GM23248 (cell line): ENCODE data around the gene CCDC149. TPM values are rescaled to one million over a fixed set of nuclear protein-coding genes. Genes with fewer than 3 reads are reported as not detected.

Experiments used
- DNase-seq: peaks from one replicate; pipeline ENCODE4 v3.0.0-alpha.2; 2015
- H2AFZ ChIP-seq: fragments of 200-600 bp; sonication (generic); 2 replicates; pipeline ENCODE4 v1.6.1; 2016; ENCODE audit warnings: antibody characterized with exemption
- H3F3A ChIP-seq: fragments of 200-600 bp; sonication (generic); 2 replicates; pipeline ENCODE4 v1.6.1; 2016; ENCODE audit warnings: mild to moderate bottlenecking, antibody characterized with exemption, mixed run types; ENCODE audit not compliant: insufficient read depth
- H3K27ac ChIP-seq: fragments of 200-600 bp; sonication (generic); 2 replicates; pipeline ENCODE4 v1.5.1; 2016; ENCODE audit warnings: mild to moderate bottlenecking
- H3K27me3 ChIP-seq: fragments of 200-600 bp; sonication (generic); replicated peaks from 2 replicates; pipeline ENCODE4 v1.6.1; 2016; ENCODE audit warnings: mild to moderate bottlenecking; ENCODE audit not compliant: insufficient read depth
- H3K36me3 ChIP-seq: fragments of 200-600 bp; sonication (generic); 2 replicates; pipeline ENCODE4 v1.6.1; 2016; ENCODE audit warnings: low read depth, mild to moderate bottlenecking
- H3K4me1 ChIP-seq: fragments of 200-600 bp; sonication (generic); 2 replicates; pipeline ENCODE4 v1.6.1; 2016; ENCODE audit warnings: mild to moderate bottlenecking; ENCODE audit not compliant: insufficient read depth
- H3K4me2 ChIP-seq: fragments of 200-600 bp; sonication (generic); one replicate; pipeline ENCODE4 v1.6.1; 2016; ENCODE audit warnings: mild to moderate bottlenecking; ENCODE audit not compliant: unreplicated experiment
- H3K4me3 ChIP-seq: fragments of 200-600 bp; sonication (generic); 2 replicates; pipeline ENCODE4 v1.5.1; 2016; ENCODE audit warnings: mild to moderate bottlenecking
- H3K79me2 ChIP-seq: fragments of 200-600 bp; sonication (generic); 2 replicates; pipeline ENCODE4 v1.6.1; 2016; ENCODE audit warnings: mild to moderate bottlenecking; ENCODE audit not compliant: insufficient read depth
- H3K9ac ChIP-seq: fragments of 200-600 bp; sonication (generic); 2 replicates; pipeline ENCODE4 v1.6.1; 2016; ENCODE audit warnings: mild to moderate bottlenecking
- H3K9me2 ChIP-seq: fragments of 200-600 bp; sonication (generic); 2 replicates; pipeline ENCODE4 v1.6.1; 2016; ENCODE audit warnings: mixed run types, mild to moderate bottlenecking, moderate library complexity; ENCODE audit not compliant: insufficient read depth
- H3K9me3 ChIP-seq: fragments of 200-600 bp; sonication (generic); one replicate; pipeline ENCODE4 v1.6.1; 2017; ENCODE audit warnings: low read depth
- H4K20me1 ChIP-seq: fragments of 200-600 bp; sonication (generic); 2 replicates; pipeline ENCODE4 v1.6.0; 2016; ENCODE audit not compliant: insufficient read depth
- EZH2 ChIP-seq: fragments of 200-600 bp; sonication (generic); IDR thresholded peaks from 2 replicates; pipeline ENCODE4 v1.6.1; 2018; ENCODE audit warnings: antibody characterized with exemption, mild to moderate bottlenecking; ENCODE audit not compliant: insufficient read depth, poor library complexity, severe bottlenecking
- EZH2phosphoT487 ChIP-seq: fragments of 200-600 bp; sonication (generic); IDR thresholded peaks from 2 replicates; pipeline ENCODE4 v1.6.1; 2018; ENCODE audit warnings: antibody characterized with exemption, moderate library complexity, mild to moderate bottlenecking, low read depth; ENCODE audit not compliant: insufficient read depth
- WGBS, 2 experiments: methylation state at CpG; one replicate each; pipeline ENCODE4 v1.1.6; 2015 to 2017; ENCODE audit warnings: low lambda C conversion rate in 2 of 2, low coverage in 1 of 2; ENCODE audit errors: missing lambda C conversion rate in 2 of 2; 5-methylcytosine and 5-hydroxymethylcytosine counted together
- in situ Hi-C: fragments of 300-500 bp; cut with MboI; formaldehyde crosslinking; loops from 2 replicates; pipeline ENCODE4 v1.15.0; 2020
- polyA plus RNA-seq: library from polyadenylated mRNA; unstranded; fragments of >200 nt; fragmentation: Nextera tagmentation; extraction: Ambion mirVana; gene quantifications from 2 replicates; pipeline ENCODE4 v1.2.1, GENCODE V29; 2016
- total RNA-seq: library from RNA; depleted of rRNA; stranded (reverse); fragments of >200 nt; shearing (Covaris generic); gene quantifications from 2 replicates; pipeline ENCODE4 v1.2.3, GENCODE V29; 2014

Gene CCDC149
- total and polyA plus RNA-seq, 2 experiments from 2014 or later = 6.1 to 9.7 TPM

GRCh38 chr4:24809376-24809775 is 103.5 kb downstream of the CCDC149 start:
- WGBS, 2 experiments = 97 to 100% methylated on average over 2 of the region's 2 CpGs
- in situ Hi-C loops = no loop called here
- H3K9me3 ChIP-seq = no peaks in the 10 kb centered on the region
- H3K27ac ChIP-seq = no peak overlapping the region
- H3K27me3 ChIP-seq = no peaks in the 10 kb centered on the region
- H3F3A ChIP-seq = no peaks in the 10 kb centered on the region
- no peak overlapping the region for H3K4me3 ChIP-seq
- no peaks in the 10 kb centered on the region for H3K79me2 ChIP-seq
- no peak overlapping the region for H2AFZ ChIP-seq
- no peaks in the 10 kb centered on the region for H3K9me2 ChIP-seq
- H3K4me2 ChIP-seq = no peak overlapping the region
- no peaks in the 10 kb centered on the region for H4K20me1 ChIP-seq
- H3K4me1 ChIP-seq = peaks cover 7% of the 10 kb centered on the region; the same call in 1 of the 2 replicates
- TF ChIP-seq EZH2phosphoT487 (no peak), EZH2 (no peak)
- peak; percentile 12 for DNase-seq
- H3K36me3 ChIP-seq = 0 out of 2 replicates have a peak, but pooled peaks cover 2% of the 10 kb centered on the region
- H3K9ac ChIP-seq = no peak overlapping the region

- H3K27me3 ChIP-seq = no peaks in the 10 kb centered on the region
- H3F3A ChIP-seq = no peaks in the 10 kb centered on the region
- H3K36me3 ChIP-seq = 0 out of 2 replicates have a peak, but pooled peaks cover 2% of the 10 kb centered on the region
- no peak overlapping the region for H3K27ac ChIP-seq
- no peak overlapping the region for H3K4me2 ChIP-seq
- no peaks in the 10 kb centered on the region for H3K9me2 ChIP-seq
- no peak overlapping the region for H2AFZ ChIP-seq
- H3K9ac ChIP-seq = no peak overlapping the region
- H3K4me1 ChIP-seq = peaks cover 7% of the 10 kb centered on the region; the same call in 1 of the 2 replicates
- DNase-seq = no peak
- TF ChIP-seq EZH2phosphoT487 = no peak
- TF ChIP-seq EZH2 = no peak
- no peaks in the 10 kb centered on the region for H3K79me2 ChIP-seq
- H3K4me3 ChIP-seq = no peak overlapping the region
- no peaks in the 10 kb centered on the region for H4K20me1 ChIP-seq
- H3K9me3 ChIP-seq = no peaks in the 10 kb centered on the region
- 96 to 97% methylated on average over 6 of the region's 6 CpGs for WGBS, 2 experiments
- in situ Hi-C loops = no loop called here
Measured at GRCh38 chr4:24808955-24809354, 103.9 kb downstream of the CCDC149 start.

GRCh38 chr4:24808261-24808660 is 104.6 kb downstream of the CCDC149 start:
- Histone ChIP-seq H3K9ac (no peak overlapping the region), H2AFZ (no peak overlapping the region), H4K20me1 (no peaks in the 10 kb centered on the region), H3K27me3 (no peaks in the 10 kb centered on the region), H3K27ac (no peak overlapping the region), H3F3A (no peaks in the 10 kb centered on the region), H3K9me2 (no peaks in the 10 kb centered on the region), H3K36me3 (0 out of 2 replicates have a peak, but pooled peaks cover 2% of the 10 kb centered on the region), H3K4me1 (peaks cover 7% of the 10 kb centered on the region; the same call in 1 of the 2 replicates), H3K9me3 (no peaks in the 10 kb centered on the region), H3K4me3 (no peak overlapping the region), H3K4me2 (no peak overlapping the region), H3K79me2 (no peaks in the 10 kb centered on the region)
- DNase-seq = no peak
- TF ChIP-seq EZH2 (no peak), EZH2phosphoT487 (no peak)
- in situ Hi-C loops = no loop called here
- WGBS, 2 experiments = 88% methylated on average over 14 of the region's 14 CpGs

- TF ChIP-seq EZH2phosphoT487 (no peak), EZH2 (no peak)
- Histone ChIP-seq H2AFZ (no peak overlapping the region), H3K27me3 (no peaks in the 10 kb centered on the region), H3K36me3 (0 out of 2 replicates have a peak, but pooled peaks cover 2% of the 10 kb centered on the region), H3F3A (no peaks in the 10 kb centered on the region), H3K9ac (no peak overlapping the region), H3K4me3 (no peak overlapping the region), H4K20me1 (no peaks in the 10 kb centered on the region), H3K4me1 (peaks cover 7% of the 10 kb centered on the region; the same call in 1 of the 2 replicates), H3K9me3 (no peaks in the 10 kb centered on the region), H3K79me2 (no peaks in the 10 kb centered on the region), H3K9me2 (no peaks in the 10 kb centered on the region), H3K27ac (no peak overlapping the region), H3K4me2 (no peak overlapping the region)
- DNase-seq = no peak
- in situ Hi-C loops = no loop called here
- 50 to 55% methylated on average over 5 of the region's 5 CpGs for WGBS, 2 experiments
Measured at GRCh38 chr4:24807611-24808010, 105.2 kb downstream of the CCDC149 start.
